Skin of body (tissue), 2 donors: ENCODE data around the gene ADGRL2. TPM values are rescaled to one million over a fixed set of nuclear protein-coding genes. Genes with fewer than 3 reads are reported as not detected.
"Not testable (repeated sequence)": the region's sequence is repeated elsewhere in the genome, so short reads cannot be mapped to it uniquely, and the experiment has no call there.

Experiments
- DNase-seq: peaks from one replicate; lab custom pipeline; 2025; lab: John Stamatoyannopoulos, UW
- total RNA-seq: library from RNA; depleted of rRNA; stranded (reverse); fragments of >200 nt; gene quantifications from one replicate; pipeline ENCODE4 v1.2.3, GENCODE V29; 2014

The ADGRL2 gene
- total RNA-seq, 1 donor from 2014 or later, result 172 TPM

DNA sequence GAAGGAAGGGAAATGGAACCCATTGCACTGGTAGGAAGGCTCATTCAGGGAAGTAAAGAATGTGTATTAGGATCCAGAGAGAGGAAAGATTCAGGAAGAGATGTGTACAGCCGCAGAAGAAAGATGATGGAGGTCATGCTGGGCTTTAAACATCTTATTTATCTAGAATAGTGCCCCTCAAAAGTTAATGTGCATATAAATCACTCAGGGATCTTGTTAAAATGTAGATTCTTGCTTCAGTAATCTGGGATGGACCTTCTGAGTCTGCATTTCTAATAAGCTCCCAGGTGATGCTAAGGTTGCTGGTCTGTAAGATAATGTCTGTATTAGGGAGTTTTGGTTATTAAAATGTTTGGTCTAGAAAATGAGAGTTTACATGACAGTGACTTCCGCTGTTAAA is 46.3 kb downstream of the ADGRL2 start:
- DNase-seq, result no peak

DNA sequence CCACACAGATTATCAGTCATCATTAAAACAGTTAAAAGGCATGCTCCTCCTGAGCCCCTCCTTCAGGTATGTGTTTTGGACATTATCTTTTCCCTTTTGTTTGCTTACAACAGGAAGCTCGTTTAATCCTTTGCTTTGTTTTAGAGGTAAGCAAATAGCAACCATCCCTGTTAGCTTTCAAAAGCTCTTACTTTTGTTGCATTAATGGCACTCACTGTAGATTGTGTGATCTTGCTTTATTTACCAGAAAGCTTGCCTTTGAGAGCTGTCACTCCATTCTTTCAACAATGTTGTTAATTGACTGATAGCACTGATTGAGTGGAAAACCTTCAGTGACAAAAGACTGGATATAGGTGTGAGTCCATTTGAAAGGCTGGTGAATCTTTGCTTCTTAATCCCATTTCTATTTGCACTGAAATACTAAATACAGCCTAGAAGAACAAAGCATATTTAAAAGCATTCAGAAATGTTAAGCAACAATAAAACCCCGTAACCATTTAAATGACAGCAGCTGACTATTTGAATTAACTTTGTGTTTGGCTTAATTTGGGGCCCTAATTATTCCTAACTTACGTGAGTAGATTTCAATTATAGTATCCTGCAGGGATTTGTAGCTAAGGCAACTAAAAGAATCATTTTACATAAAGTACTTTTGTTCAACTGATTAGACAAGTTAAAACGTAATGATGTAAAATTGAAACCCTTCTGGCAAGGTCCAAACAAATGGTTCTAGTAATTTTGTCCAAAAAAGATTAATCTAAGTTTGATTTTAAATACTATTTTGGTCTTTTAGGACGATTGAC is 48.3 kb downstream of the ADGRL2 start:
- no peak for DNase-seq

DNA sequence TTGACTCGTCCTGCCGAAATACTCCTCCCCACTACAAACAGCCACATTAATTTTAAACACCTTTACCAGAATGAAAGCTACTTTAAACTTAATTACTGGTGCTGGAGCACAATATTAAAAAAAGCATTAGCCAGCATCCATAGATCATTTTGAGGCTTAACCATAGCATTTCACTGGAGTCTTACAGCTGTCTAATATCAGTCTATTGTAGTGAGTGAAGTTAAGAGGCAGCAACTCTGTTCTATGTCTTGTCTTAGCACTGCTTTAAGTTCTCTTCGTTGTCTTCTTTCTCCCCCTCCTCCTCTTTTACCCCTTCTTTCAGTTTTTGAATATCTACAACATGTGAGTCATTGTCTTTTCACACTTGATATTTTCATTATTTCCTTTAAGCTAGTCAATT is 49.3 kb downstream of the ADGRL2 start:
- no peak for DNase-seq

GRCh38 chr1:81850495-81850894 is 49.8 kb downstream of the ADGRL2 start:
- DNase-seq, result no peak

DNA sequence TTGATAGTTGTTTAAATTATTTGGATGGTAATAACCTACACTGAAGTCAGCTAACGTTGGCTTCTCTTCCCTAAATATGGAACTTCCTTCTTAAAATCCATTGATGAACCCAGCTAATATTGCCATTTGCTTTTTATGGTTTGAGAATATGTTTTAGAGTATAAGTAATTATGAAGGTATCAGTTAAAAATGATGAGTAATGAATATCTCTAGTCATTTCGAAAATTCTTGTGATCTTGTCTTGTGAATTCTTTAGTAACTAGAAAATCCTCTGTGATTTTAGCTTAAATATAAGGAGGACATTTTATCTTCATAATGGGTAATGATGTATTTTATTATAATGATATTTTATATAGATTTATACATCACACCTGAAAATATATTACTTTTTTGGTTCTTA is 50.5 kb downstream of the ADGRL2 start:
- DNase-seq, result no peak

DNA sequence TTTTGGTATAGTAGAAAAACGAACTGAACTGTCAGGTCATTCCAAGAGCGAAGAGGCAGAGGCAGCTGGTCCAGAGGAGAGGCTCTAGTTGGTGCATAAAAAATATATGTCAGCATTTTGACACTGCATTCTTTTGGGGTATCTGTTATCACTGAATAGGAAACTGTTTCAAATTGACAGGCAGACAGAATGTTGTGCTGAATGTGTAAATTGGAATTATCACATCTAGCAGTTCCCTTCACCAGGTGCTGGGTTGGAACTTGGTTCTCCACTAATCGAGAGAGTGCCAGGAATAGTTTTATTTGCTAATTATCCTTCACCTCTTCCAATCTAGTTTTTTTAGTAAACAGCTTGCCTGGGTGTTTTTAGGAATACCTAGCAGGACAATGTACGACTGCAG is 52.2 kb downstream of the ADGRL2 start:
- no peak for DNase-seq

- DNase-seq, result no peak
These were observed 66.5 kb downstream of the ADGRL2 start for GRCh38 chr1:81867235-81867634.

DNA sequence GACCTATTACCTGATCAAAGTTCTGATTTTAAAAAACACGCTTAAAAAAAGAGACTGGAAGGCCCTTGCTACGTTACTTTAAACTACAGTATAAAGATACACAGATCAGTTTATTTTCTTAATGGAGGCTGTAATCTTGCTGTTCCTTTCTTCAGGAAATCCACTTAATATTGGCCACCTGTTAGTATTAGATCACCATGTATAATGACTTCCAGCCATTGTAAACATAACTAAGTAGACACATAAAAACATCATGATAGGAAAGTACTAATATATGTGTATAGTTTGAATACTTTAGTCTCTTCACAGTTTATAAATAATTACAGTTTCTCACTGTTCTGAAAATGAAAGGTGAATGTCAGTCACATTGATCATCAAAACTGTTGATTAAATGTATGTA is 68.6 kb downstream of the ADGRL2 start:
- no peak for DNase-seq

DNA sequence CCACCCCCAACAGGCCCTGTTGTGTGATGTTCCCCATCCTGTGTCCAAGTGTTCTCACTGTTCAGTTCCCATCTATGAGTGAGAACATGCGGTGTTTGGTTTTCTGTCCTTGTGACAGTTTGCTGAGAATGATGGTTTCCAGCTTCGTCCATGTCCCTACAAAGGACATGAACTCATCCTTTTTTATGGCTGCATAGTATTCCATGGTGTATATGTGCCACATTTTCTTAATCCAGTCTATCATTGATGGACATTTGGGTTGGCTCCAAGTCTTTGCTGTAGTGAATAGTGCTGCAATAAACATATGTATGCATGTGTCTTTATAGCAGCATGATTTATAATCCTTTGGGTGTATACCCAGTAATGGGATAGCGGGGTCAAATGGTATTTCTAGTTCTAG is 70.4 kb downstream of the ADGRL2 start:
- DNase-seq, result not testable (repeated sequence)

DNA sequence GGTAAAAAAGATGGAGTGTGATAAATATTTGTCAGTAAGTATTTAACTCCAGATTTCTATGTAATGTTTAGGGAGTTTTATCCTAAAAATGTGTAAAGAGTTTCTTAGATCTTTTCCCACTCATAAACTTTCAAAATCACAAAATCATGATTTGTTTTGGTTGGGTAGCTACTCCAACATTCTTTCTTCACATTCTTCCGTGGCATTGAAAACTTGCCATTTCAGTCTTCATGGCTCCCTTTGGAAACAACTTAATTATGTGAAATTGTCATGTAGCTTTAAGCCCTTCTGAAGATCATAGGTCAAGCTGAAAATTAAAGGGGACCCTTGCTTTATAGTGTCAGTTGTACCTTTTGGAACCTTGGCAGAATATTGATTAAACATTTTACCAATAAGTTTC is 73.2 kb downstream of the ADGRL2 start:
- DNase-seq, result no peak

- no peak for DNase-seq
These were observed 73.7 kb downstream of the ADGRL2 start for GRCh38 chr1:81874461-81874860.

GRCh38 chr1:81874940-81875339 is 74.2 kb downstream of the ADGRL2 start:
- DNase-seq, result no peak

DNA sequence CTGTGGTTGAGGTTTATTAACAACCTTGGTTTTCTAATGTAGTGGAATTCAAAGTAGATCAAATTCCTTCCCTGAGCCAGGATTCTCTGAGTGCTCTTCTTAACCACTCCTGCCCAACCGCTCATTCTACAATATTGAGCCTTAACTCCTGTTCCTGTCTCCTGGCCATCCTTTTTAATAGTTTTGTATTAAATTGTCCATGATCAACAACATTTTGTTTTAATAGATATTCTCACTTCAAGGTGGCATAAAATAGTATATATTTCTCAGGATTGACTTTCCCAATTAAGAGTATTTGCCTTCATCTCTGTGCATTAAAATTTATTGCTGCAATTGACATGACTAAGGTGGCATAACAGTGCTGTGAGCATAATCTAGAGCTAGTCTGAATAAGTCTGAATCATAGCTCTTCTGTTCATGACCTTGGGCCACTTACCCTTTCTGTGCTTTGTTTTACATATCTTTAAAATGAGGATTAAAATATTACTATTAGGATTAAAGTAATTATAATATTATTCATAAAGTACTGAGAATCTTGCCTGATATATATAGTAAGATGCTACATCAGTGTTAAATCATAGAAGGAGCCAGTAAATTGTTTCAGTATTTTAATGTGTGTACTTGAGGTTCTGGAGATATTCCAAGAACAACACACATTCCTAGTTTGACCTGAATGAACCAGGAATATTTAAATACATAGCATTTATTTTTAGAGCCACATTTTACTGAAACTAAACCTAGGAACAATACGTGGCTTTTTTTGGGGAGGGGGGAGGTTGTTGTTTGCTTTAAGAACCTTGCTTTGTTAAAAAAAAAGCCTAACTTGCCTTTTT is 76.4 kb downstream of the ADGRL2 start:
- DNase-seq, result no peak

GRCh38 chr1:81877940-81878339 is 77.2 kb downstream of the ADGRL2 start:
- DNase-seq, result peak; percentile 4

DNA sequence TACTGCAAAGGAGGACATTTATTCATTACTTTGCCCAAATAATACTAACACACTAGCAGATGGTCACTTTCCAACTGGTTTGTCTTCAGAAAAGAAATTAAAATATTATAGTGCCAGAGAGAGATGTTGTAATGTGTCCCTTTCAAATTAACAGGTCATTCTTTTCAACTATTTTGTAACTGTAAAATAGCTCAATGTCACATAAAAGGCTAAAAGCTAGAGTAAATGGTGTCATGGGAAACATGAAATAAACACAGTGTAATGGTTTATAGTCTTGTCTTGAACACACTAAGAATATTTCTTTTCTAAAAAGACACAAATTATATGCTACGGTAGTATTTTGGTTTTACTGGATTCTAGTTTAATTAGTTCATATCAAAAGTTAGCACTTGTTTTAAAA is 77.8 kb downstream of the ADGRL2 start:
- DNase-seq, result no peak

DNA sequence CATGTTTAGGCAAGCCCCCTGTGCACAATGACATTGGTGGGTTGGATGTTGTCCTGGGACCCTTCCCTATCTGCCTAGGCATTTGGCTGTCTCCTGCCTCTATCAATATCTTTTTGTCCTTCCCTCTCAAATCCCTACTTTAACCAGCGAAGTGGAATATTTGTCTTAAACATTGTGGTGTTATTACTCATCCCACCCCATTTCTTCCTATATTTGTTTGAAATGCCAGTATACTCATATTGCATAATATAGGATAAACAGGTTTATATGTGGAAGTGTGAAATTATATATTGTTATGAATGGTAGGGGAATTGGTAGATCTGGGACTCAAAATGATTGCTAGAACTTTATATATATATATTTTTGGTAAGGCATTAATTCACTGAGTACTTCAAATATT is 80.0 kb downstream of the ADGRL2 start:
- DNase-seq, result no peak

GRCh38 chr1:81885291-81885690 is 84.6 kb downstream of the ADGRL2 start:
- DNase-seq, result no peak

DNA sequence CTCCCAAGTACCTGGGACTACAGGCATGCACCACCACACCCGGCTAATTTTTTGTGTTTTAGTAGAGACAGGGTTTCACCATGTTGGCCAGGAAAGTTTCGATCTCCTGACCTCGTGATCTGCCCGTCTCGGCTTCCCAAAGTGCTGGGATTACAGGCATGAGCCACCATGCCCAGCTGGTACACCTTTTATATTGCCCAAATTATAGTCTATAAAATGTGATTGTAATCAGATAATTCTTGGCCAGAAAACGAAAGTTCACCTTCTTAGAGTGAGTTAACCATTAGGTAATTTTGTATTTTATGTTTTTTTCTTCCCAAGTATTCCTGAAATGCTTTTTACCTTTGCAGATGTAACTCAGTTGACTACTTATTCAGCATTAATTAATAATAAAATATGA is 85.6 kb downstream of the ADGRL2 start:
- DNase-seq, result not testable (repeated sequence)

GRCh38 chr1:81887421-81888144 is 86.8 kb downstream of the ADGRL2 start:
- DNase-seq, result no peak

DNA sequence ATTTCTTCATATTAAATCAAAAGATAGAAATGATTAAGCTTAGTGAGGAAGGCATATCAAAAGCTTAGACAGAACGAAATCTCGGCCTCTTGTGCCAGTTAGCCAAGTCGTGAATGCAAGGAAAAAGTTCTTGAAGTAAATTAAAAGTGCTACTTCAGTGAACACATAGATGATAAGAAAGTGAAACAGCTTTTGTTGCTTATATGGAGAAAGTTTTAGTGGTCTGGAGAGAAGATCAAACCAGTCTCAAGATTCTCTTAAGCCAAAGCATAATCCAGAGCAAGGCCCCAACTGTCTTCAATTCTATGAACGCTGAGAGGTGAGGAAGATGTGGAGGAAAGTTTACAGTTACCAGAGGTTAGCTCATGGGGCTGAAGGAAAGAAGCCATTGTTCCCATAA is 88.4 kb downstream of the ADGRL2 start:
- DNase-seq, result no peak

DNA sequence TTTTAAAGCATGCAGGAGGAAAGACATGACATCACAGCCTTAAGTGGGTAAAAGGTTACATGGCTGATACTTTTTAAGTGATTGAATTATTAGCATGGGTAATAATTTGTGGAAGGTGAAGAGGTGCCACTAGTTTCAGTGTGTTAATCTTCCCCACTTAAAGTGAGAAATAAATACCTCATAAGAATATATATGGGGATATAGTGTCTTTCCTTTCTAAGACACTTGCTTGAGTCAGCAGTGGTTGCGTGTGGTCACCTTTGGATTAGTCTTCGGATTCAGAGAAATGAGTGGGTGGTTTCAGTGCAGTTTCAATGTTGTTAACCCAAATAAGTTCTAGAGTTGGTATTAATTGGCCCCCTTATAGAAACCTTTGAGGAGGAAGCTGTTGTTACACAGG is 94.1 kb downstream of the ADGRL2 start:
- DNase-seq, result no peak

DNA sequence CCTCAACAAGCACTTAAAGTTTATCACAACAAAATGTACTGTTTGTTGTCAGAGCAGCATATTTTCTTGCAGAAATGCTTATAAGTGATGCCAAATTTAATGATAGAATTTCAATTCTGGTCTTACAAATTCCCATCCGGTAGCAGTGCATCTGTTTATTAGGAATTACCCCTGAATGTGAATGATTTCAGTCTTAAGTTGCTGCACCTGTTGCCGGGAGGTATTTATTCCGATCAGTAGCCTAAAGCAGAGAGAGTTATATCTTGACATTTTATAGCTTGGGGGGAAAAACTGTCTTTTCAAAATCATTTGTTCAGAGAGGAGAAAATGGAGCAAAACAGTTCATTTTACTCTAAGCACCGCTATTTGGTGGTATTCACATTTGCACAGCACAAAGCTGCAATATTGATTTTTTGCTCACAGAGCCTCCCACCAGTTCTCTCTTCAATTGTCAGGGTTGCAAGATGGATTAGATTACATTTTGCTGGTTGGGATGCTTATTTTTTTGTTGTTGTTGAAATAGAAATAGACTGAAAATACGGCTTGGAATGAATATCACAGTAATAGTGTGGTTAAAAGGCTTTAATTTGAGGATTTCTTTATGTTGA is 98.6 kb downstream of the ADGRL2 start:
- no peak for DNase-seq
